Right ventricle myocardium inferior (tissue), 1 donor: ENCODE measurements around the gene SMIM26. TPM values are rescaled to one million over a fixed set of nuclear protein-coding genes. Genes with fewer than 3 reads are reported as not detected.

ENCODE experiments used
- ATAC-seq: fragments of 200-7000 bp; cut with Tn5 transposase; one replicate; pipeline ENCODE4 v1.9.1; 2020; ENCODE audit warnings: mild to moderate bottlenecking, moderate library complexity
- DNase-seq: peaks from one replicate; pipeline ENCODE4 v3.0.0; 2021; ENCODE audit errors: missing footprints
- intact Hi-C: fragments of 100-400 bp; cut with DNase I; formaldehyde crosslinking; loops from one replicate; pipeline ENCODE4 v1.11.0; 2022
- total RNA-seq: library from RNA; stranded (reverse); fragmentation: NEBNext Ultra II Directional; extraction: Animal tissue kit (Norgen Biotek cat#: 25700); gene quantifications from one replicate; pipeline ENCODE4 v1.2.1, GENCODE V29; 2021
- donor health status: DM: no; HTN: yes; CAD: no; lungs with severe emphysema.

SMIM26 gene
- total RNA-seq, 1 donor from 2014 or later: 111 TPM

DNA sequence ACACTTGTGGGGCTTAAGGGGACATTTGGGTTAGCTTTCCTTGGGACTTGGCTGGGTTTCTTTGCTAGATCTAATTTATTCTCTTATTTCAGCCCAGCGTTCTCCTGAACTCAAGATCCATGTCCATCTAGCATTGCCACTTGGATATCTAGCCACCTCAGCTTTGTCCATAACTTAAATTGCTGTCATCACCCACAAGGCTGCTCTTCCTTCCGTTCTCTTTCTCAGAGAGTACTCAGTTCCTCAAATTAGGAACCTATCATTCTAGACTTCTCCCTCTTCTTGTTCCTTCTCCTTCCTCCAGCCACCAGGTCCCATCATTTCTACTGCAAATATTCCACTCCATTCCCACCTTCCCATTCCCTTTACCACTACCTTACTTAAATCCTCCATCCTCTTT lies 4.3 kb downstream of the SMIM26 start:
- no peak for DNase-seq
- no peak for ATAC-seq
- intact Hi-C loops: no loop called here

DNA sequence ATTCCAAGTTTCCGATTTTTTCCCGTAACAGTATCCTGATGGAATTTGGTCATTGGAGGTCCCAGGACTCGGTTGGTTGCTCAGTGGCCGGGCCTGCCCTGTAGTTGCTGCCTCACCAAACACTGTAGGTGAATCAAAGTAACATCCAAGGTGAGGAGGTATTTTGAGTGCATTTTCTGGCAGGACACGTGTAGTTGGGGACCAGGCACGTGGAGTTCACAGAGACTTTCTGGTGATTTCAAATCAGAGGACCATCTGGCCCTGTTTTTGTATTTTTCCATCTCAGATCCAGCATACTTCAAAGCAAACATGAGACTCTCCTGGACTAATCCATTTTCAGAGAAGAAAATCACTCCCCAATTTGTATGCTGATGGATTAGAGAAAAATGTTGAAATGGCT lies 10.7 kb downstream of the SMIM26 start:
- intact Hi-C loops: no loop called here
- DNase-seq (no peak), ATAC-seq (no peak)

DNA sequence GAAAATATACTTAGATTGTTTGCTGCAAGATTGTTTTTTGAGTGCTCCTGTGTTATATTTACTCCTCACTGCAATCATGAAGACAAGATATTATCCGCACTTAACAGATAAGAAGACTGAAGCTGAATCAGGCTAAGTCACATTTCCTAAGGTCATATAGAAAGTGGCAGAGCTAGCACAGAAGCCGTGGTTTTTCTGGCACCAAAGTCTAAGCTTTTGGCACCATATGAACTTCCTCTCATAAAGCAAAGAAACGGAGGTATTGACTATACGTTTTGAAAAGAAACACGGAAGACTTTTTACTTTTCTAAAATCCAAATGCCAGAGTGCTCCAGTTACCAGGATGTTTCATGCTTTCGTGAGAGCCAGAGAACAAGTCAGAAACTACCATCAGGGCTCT lies 11.3 kb downstream of the SMIM26 start:
- no peak for DNase-seq
- intact Hi-C loops: no loop called here
- no peak for ATAC-seq

DNA sequence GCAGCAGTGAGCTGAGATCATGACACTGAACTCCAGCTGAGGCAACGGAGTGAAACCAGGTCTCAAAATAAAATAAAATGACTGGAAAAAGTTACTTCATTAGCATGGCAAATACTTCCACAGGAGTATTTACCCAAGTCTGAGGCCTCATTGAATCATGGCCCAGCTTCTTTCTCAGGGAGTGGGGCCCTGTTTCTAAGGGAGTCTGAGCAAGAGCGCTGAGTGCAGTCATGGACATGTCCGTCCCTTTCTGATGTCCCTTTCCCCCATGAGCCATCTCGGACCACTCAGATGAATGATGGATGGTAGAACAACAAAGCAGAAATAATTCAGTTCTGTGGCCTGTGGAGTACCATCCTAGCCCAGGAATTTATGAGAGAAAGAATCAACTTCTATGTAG lies 12.8 kb downstream of the SMIM26 start:
- DNase-seq: no peak
- ATAC-seq: no peak
- intact Hi-C loops: loop anchor here (10.0 kb wide), 1 partner anchor 215 kb away; no protein-coding TSS in a partner anchor

DNA sequence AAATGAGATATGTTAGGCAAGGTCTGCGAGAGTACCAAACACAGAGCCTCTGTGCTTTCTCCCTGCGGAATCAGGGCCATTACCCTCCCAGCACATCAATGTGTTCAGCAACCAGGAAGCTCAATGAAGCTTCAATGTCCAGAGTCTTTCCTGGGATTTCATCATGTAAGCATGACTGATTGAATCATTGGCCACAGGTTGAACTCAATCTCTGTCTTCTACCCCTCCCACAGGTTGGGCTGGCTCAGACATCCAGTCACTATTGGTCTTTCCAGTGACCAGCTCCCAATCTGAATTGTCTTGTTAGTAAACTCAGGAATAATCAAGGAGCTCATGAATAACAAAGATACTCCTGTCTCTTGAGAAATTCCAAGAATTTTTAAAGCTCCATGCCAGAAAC lies 17.9 kb downstream of the SMIM26 start:
- ATAC-seq (no peak), DNase-seq (no peak)
- intact Hi-C loops: loop anchor here (10.0 kb wide), 1 partner anchor 210 kb away; no protein-coding TSS in a partner anchor

DNA sequence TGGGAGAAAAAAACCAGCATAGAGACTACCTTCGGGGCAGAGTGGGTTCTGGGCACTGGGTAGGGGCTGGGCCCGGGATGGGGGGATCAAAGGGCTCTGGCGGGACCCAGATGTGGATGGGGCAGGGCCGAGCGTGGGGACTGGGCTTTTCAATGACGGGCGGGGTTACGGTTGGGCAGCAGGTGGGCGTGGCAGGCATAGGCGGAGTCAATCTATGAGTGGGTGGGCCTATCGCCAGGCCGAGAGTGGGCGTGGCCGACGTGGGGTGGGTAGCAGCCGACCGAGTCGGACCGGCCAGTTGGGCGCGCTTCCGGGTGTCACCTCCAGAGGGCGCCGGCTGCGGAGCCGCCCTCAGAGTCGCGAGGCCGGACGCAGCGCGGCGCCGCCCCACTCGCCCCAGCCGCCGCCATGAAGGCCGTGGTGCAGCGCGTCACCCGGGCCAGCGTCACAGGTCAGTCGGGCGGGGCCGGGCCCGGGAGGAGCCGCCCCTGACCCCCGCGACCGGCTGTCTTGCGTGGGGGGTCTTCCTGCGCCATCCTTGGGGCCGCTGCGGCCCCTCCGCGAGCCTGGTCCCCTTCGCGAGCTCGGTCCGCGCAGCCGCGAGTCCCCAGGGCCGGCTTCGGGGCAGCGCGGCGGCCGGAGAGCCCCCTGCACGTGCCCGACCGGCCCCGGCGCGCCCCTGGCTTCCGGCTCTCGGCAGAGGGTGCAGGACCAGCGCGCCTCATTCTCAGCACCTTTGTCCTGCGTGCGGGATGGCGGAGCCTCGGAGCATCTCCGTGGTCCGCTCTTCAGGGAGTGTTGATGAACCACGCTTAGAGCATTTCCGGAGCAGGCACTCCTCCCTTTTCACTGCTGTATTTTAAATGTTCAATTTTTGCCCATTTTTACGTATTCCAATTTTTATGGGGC lies 20.7 kb downstream of the SMIM26 start, which contains the start of gene DTD1:
TSS of gene DTD1 (plus strand) at position 390 of the 909 bp plus-strand sequence. CDS start at position 409, 19 bp downstream.
- ATAC-seq (peak; percentile 98), DNase-seq (peak; percentile 97)
- intact Hi-C loops: loop anchor here (2.0 to 10.0 kb wide), 2 partner anchors 21 to 207 kb away; partner anchors contain the start of gene SMIM26

DNA sequence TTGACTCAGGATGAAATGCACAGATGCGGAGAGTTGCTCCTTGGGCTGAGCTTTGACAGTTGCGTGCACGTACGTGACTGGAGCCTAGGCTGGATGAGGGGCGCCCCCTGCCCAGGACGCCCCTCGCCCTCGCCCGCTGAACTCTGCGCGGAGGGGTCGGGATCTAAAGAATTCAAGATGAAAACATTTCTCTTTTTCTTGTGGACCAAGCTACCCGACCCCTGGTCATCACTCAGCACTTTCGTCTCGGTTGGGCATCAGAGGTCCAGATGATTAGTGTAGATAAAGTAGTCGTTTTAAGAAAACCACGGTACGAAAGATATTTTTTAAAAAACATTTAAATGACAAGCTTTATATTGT lies 21.3 kb downstream of the SMIM26 start:
- DNase-seq: no peak
- intact Hi-C loops: loop anchor here (10.0 kb wide), 1 partner anchor 206 kb away; no protein-coding TSS in a partner anchor
- no peak for ATAC-seq

DNA sequence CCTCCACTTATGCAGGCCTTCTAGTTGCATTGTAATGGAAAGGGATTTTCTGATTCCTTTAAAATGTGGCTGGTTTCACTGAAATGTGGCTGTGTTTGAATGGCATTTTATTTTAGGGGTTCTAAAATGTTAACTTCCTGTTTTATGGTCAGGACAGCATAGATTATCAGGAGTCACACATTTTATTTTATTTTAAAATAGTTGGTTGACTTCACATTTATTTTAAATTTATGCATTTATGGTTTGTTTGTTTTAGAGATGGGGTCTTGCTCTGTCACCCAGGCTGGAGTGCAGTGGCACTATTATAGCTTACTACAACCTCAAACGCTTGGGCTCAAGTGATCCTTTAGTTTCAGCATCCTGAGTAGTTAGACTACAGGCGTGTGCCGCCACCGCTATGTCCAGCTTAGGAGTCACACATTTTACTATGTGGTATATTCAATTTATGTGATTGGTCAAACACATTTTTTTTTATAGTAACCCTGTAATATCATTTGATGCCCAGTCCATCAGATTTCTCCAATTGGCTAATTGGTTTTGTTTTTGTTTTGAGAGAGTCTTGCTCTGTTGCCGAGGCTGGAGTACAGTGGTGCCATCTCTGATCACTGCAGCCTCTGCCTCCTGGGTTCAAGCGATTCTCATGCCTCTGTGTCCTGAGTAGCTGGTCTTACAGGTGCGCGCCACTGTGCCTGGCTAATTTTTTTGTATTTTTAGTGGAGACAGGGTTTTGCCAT lies 22.9 kb downstream of the SMIM26 start:
- DNase-seq (no peak), ATAC-seq (no peak)
- intact Hi-C loops: loop anchor here (10.0 kb wide), 1 partner anchor 205 kb away; no protein-coding TSS in a partner anchor

DNA sequence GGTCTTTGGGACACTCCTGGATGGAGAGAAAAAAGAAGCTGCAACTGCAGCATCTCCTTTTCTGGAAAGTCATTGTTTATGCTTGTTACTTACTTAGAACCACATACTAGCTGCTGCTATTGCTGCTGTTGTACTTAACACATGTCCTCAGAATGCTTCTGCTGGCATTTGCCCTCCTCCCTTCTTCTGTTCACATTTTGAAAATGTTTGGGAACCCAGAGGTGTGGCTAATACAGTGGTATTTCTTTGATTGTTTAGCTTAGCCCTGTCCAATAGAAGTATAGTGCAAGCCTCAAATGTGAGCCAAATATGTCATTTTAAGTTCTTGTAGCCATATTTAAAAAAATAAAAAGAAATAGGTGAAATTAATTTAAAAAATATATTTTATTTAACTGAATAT lies 29.0 kb downstream of the SMIM26 start:
- no peak for ATAC-seq
- no peak for DNase-seq
- intact Hi-C loops: no loop called here

DNA sequence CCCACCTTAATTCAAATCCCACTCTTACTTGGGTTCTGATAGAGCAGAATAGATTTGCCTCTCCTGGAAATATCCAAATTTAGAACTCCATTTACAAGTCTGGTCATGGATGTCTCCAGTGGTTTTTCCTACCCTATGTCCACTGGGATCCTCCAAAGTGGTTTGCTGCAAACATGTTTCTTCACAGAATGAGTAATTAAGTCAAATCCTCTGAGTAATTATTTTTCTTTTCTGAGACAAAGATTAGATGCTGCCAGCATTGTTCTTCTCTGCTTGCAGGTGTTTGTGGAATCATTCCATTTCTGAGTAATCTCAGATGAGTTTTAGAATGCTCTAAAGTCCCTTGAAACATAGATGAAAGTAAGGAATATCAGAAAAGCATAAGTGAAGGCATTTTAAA lies 42.5 kb downstream of the SMIM26 start:
- ATAC-seq (no peak), DNase-seq (no peak)
- intact Hi-C loops: no loop called here

DNA sequence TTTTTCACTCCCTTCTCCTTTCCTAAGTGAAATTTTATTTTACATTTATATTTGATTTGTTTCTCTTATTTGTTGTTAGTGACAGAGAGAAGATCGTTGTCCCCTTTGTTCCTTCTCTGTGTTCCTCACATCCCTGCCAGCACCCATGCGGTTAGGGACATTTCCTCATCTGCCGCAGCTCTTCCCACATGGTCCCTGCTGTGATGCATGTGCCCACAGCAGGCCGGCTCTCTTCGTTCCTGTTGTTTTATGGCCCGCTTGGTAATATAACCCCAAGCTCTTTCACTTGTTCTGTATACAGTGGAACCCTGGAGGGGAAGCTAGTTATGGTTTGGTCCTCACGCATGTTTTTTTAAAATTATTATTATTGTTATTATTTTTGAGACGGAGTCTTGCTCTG lies 44.3 kb downstream of the SMIM26 start:
- DNase-seq (no peak), ATAC-seq (no peak)
- intact Hi-C loops: no loop called here

DNA sequence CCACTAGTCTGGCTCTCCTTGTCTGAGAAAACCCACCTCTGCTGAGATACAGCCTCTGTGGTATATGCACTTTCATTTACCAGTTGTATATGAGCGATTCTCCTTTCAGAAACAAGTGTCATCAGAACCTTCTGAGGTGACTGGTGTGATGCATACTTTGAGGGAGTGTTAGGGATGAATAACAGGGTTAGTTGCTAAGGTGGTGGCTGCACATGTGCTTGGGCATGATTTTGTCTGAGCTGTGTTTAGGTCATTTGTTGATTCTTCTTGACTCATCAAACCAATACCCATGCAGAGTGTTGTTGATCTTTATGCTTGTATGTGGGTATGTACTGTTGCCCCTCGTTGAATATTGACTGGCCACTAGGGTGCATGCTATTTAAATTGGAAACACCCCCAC lies 46.3 kb downstream of the SMIM26 start:
- DNase-seq: no peak
- ATAC-seq: no peak
- intact Hi-C loops: no loop called here

DNA sequence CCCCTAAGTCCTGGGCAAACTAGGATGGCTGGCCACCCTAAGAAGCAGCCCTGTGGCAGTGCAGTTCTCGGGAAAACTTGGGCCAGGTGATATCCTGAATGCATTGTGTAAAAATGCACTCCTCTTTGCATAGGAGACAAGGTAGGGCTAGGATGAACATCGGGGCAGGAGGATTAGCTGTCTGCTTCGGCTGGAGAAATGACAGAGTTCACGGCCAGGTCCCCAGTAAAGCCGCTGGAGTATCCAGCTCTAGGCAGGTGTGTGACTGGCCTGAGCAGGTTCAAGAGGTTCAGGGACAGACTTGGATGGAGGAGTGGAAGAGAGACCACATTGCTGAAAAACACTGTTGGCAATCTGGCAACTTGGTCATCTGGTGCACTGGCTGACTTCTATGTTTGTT lies 47.0 kb downstream of the SMIM26 start:
- ATAC-seq (no peak), DNase-seq (no peak)
- intact Hi-C loops: no loop called here

DNA sequence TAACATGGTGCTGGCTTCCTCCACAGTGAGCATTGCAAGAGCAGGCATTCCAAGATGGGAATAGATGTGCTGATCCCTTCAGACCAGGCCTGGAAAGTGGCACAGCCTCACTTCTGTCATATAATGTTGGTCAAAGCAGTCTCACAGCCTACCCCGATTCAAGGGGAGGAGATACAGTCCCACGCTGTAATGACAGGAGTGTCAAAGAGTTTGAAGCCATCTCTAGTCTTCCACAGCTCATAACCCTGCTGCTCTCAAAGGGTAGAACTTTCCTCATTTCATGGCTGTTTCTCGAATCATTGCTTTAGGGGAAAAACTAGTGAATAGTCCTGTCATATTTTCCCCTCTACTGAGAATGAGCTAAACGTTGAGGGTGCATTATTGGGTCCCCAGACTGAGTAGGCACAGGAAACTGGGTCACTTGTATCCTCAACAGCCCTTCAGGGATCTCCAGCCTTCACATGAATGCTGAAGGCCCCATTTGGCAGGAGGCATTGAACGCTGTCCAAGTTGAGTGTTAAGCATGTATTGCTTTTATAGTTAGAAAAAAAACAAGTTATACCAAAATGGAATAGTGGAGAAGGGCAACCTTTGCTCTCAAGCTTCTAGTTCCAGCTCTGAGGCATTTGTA lies 47.9 kb downstream of the SMIM26 start:
- ATAC-seq (no peak), DNase-seq (no peak)
- intact Hi-C loops: no loop called here

Other genes with a start within 250 kb of the SMIM26 start
- 1.1 TPM for gene DZANK1, start 100.4 kb upstream of the SMIM26 start, total RNA-seq
- 7.7 TPM for gene POLR3F, start 100.0 kb upstream of the SMIM26 start, total RNA-seq
- 5.1 TPM for gene RBBP9, start 70.2 kb upstream of the SMIM26 start, total RNA-seq
- gene SEC23B, start 59.5 kb upstream of the SMIM26 start, total RNA-seq: 8.9 TPM
- gene DTD1, start 20.6 kb downstream of the SMIM26 start, total RNA-seq: 11.4 TPM
- not detected for gene SCP2D1, start 246.4 kb downstream of the SMIM26 start, total RNA-seq